DND-41 (cell line): ENCODE measurements around the gene GPC5.

Source experiments
- ATAC-seq: fragments of 200-7000 bp; cut with Tn5 transposase; 3 replicates; pipeline ENCODE4 v1.9.1; 2021; ENCODE audit warnings: low read depth; ENCODE audit not compliant: insufficient read depth
- DNase-seq: peaks from one replicate; pipeline ENCODE4 v3.0.0-alpha.2; 2020
- H2AFZ ChIP-seq: 2 replicates; pipeline ENCODE4 v1.6.0; 2012; ENCODE audit warnings: low read depth, low read length
- H3K27ac ChIP-seq: 2 replicates; pipeline ENCODE4 v1.5.1; 2012; ENCODE audit warnings: low read length, inconsistent platforms
- H3K27me3 ChIP-seq: fragments of 200-600 bp; sonication (generic); 2 replicates; pipeline ENCODE4 v1.6.0; 2012; ENCODE audit warnings: low read length, mild to moderate bottlenecking, inconsistent platforms; ENCODE audit not compliant: insufficient read depth, poor library complexity
- H3K36me3 ChIP-seq: 2 replicates; pipeline ENCODE4 v1.5.1; 2012; ENCODE audit warnings: low read length, inconsistent platforms; ENCODE audit not compliant: insufficient read depth
- H3K4me1 ChIP-seq: 2 replicates; pipeline ENCODE4 v1.5.1; 2012; ENCODE audit warnings: mild to moderate bottlenecking, low read length; ENCODE audit not compliant: insufficient read depth
- H3K4me2 ChIP-seq: 2 replicates; pipeline ENCODE4 v1.6.0; 2012; ENCODE audit warnings: mild to moderate bottlenecking, moderate library complexity, low read length, inconsistent platforms; ENCODE audit not compliant: insufficient read depth
- H3K4me3 ChIP-seq, 2 experiments: fragments of 200-600 bp in 1 of 2; shearing (Covaris generic) in 1 of 2; 2 replicates each; pipeline ENCODE4 v1.5.1; 2012 to 2016; ENCODE audit warnings: inconsistent platforms in 2 of 2, low read length in 2 of 2, mild to moderate bottlenecking in 2 of 2, low read depth in 1 of 2, moderate library complexity in 1 of 2
- H3K79me2 ChIP-seq: 2 replicates; pipeline ENCODE4 v1.6.0; 2012; ENCODE audit warnings: low read length, inconsistent platforms; ENCODE audit not compliant: insufficient read depth
- H3K9ac ChIP-seq: 2 replicates; pipeline ENCODE4 v1.6.0; 2012; ENCODE audit warnings: low read depth, mild to moderate bottlenecking, inconsistent platforms, low read length, moderate library complexity
- H3K9me3 ChIP-seq: 2 replicates; pipeline ENCODE4 v1.5.1; 2012; ENCODE audit warnings: low read length, moderate library complexity, mild to moderate bottlenecking, inconsistent platforms; ENCODE audit not compliant: insufficient read depth, severe bottlenecking
- H4K20me1 ChIP-seq: 2 replicates; pipeline ENCODE4 v1.6.0; 2012; ENCODE audit warnings: low read length; ENCODE audit not compliant: insufficient read depth
- EZH2 ChIP-seq: IDR thresholded peaks from 3 replicates; pipeline ENCODE4 v1.6.1; 2012; ENCODE audit warnings: borderline replicate concordance, low read depth, mild to moderate bottlenecking, moderate library complexity, low read length, inconsistent platforms; ENCODE audit not compliant: severe bottlenecking
- TF ChIP-seq, protein P1 (sequence below): IDR thresholded peaks from 2 replicates; pipeline ENCODE4 v1.5.1; 2012; ENCODE audit warnings: borderline replicate concordance, low read length, moderate library complexity, mild to moderate bottlenecking; ENCODE audit not compliant: poor library complexity, severe bottlenecking; ENCODE audit errors: extremely low read depth

GPC5 gene

DNA sequence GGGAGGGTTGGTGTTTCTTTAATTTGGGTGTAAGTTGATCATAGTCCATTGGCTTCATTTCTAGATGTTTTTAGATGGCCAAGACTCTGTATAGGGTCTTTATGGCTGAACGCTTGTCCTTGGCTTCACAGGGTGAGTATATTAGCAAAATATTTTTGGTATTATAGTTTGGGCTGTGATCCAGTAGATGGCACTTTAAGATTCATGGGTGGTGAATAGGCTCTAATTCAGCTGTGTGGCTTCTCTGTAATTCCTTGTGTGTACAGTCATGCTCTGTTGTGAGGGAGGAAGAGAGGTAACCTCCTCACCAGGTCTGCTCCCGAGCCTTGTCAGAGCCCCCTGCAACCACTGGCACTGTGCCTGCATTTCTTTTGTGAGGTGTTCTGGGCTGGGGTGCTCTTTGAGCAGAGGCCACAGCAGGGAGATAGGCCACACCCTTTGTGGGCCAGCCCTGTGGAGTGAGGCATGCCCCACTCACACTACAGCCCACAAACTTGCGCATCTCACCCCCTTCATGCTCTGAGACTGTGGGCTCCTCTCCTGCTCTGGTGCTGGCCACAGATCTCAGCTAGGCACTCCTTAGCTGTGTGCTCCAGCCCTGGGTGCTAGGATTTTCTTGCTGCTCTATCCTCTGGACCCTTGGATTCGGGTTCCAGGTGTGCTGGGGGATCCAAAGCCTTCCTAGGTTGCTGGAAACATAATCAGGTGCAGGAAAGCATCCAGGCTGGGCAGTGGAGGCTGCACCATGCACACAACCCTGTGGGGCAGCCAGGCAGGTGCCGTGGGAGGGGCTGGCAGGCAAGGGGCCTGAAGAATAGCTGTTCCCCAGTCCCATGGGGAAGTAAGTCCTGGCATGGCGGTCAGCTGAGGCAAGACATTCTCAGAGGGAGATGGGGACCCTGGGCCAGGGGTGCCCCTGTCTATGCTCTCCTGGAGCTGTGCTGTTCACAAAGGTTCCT lies 193.9 kb downstream of the GPC5 start:
- Histone ChIP-seq H3K9me3 (no peaks in the 10 kb centered on the region), H3K4me1 (no peaks in the 10 kb centered on the region), H3K79me2 (no peaks in the 10 kb centered on the region), H3K4me3 (no peak overlapping the region), H3K9ac (no peak overlapping the region), H2AFZ (no peak overlapping the region), H3K4me2 (no peak overlapping the region), H4K20me1 (no peaks in the 10 kb centered on the region), H3K27me3 (no peaks in the 10 kb centered on the region), H3K27ac (no peak overlapping the region), H3K36me3 (no peaks in the 10 kb centered on the region)
- DNase-seq, result no peak
- TF ChIP-seq EZH2, result no peak
- TF ChIP-seq, protein P1, sequence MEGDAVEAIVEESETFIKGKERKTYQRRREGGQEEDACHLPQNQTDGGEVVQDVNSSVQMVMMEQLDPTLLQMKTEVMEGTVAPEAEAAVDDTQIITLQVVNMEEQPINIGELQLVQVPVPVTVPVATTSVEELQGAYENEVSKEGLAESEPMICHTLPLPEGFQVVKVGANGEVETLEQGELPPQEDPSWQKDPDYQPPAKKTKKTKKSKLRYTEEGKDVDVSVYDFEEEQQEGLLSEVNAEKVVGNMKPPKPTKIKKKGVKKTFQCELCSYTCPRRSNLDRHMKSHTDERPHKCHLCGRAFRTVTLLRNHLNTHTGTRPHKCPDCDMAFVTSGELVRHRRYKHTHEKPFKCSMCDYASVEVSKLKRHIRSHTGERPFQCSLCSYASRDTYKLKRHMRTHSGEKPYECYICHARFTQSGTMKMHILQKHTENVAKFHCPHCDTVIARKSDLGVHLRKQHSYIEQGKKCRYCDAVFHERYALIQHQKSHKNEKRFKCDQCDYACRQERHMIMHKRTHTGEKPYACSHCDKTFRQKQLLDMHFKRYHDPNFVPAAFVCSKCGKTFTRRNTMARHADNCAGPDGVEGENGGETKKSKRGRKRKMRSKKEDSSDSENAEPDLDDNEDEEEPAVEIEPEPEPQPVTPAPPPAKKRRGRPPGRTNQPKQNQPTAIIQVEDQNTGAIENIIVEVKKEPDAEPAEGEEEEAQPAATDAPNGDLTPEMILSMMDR, result no peak
- no peak for ATAC-seq

DNA sequence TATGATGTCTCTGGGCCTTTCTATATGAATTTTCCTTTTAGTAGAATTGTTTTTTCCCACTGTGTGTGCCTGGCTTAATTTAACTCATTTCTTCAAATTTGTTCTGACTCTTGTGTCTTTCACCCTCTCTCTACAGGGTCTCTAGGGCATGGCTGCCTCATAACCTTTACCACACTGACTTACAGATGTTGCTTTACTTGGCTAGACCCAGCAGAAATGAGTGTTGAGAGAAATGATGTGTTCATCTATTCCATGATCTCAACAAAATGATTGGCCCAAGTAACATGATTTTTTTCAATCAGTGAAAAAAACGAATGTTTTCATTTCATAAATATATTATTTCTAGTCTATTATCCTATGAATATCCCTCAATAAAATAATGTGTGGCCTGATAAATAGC lies 195.0 kb downstream of the GPC5 start:
- H3K4me3 ChIP-seq, result no peak overlapping the region
- H3K79me2 ChIP-seq, result no peaks in the 10 kb centered on the region
- H3K4me1 ChIP-seq, result no peaks in the 10 kb centered on the region
- no peak overlapping the region for H3K27ac ChIP-seq
- no peak for DNase-seq
- no peak overlapping the region for H3K4me2 ChIP-seq
- no peaks in the 10 kb centered on the region for H3K36me3 ChIP-seq
- H3K27me3 ChIP-seq, result no peaks in the 10 kb centered on the region
- no peaks in the 10 kb centered on the region for H3K9me3 ChIP-seq
- ATAC-seq, result no peak
- no peaks in the 10 kb centered on the region for H4K20me1 ChIP-seq
- no peak overlapping the region for H3K9ac ChIP-seq
- TF ChIP-seq, protein P1, result no peak
- TF ChIP-seq EZH2, result no peak
- H2AFZ ChIP-seq, result no peak overlapping the region

DNA sequence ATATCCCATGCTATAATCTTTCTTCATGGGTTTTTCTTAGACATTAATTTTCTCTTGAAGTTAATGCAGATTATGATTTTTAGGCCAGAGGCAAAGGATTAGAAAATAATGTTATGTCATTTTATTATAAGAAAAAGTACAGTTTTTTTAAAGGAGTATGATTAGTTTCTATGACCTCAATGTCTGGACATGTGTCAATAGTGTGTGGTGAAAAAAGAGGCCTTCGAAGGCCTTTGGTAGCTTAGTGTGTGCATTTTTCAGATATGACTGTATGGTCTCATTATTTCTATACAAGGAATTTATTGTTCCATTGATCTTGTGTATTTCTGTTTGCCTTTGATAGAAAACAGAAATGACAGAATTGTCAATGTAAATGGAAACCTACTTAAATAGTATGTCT lies 195.6 kb downstream of the GPC5 start:
- Histone ChIP-seq H2AFZ (no peak overlapping the region), H3K9me3 (no peaks in the 10 kb centered on the region), H3K4me3 (no peak overlapping the region), H3K4me2 (no peak overlapping the region), H3K9ac (no peak overlapping the region), H3K79me2 (no peaks in the 10 kb centered on the region), H3K27me3 (no peaks in the 10 kb centered on the region), H3K27ac (no peak overlapping the region), H4K20me1 (no peaks in the 10 kb centered on the region), H3K4me1 (no peaks in the 10 kb centered on the region), H3K36me3 (no peaks in the 10 kb centered on the region)
- DNase-seq (no peak), ATAC-seq (no peak)
- TF ChIP-seq, protein P1, result no peak
- no peak for TF ChIP-seq EZH2
